Fibroblast of peridontal ligament (primary cell): ENCODE data around the gene SPTB.

Source experiments
- DNase-seq: peaks from one replicate; pipeline ENCODE4 v3.0.0-alpha.2; 2010; ENCODE audit errors: extremely low read depth

The SPTB gene

GRCh38 chr14:64752909-64753308 lies 126.8 kb downstream of the SPTB start:
- no peak for DNase-seq

GRCh38 chr14:64748995-64749714 lies 130.6 kb downstream of the SPTB start:
- no peak for DNase-seq

GRCh38 chr14:64748521-64748920 lies 131.2 kb downstream of the SPTB start:
- no peak for DNase-seq

- DNase-seq = no peak
Observed at GRCh38 chr14:64747327-64747726, 132.4 kb downstream of the SPTB start.

- DNase-seq = no peak
Observed at GRCh38 chr14:64746298-64747250, 133.1 kb downstream of the SPTB start.

DNA sequence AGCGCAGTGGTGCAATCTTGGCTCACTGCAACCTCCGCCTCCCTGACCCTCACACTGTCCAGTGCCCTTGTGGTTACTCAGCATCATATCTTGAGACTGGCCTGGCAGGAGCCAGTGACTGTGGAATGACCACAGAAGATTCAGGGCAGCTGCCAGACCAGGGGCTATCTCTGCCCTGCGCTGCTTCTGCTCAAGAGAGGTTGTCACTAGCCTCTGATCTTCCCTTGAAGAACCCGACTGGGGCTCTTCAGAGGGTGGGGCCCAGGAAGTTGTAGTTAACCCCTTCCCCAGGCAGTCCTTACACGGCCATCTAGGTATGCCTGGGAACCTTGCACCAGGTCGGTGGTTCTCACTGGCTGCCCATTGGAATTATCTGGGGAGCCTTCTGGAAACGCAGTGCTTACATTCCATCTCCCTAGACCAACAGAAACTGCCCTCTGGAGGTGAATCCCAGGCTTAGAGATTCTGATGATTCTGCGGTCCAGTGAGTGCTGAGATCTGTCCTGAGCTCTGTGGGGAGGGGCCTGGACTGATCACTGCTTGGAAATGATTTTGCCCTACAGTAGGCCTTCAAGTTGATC lies 134.1 kb downstream of the SPTB start:
- DNase-seq = no peak

GRCh38 chr14:64743061-64743460 lies 136.6 kb downstream of the SPTB start:
- no peak for DNase-seq

GRCh38 chr14:64741961-64742360 lies 137.7 kb downstream of the SPTB start:
- DNase-seq = no peak

DNA sequence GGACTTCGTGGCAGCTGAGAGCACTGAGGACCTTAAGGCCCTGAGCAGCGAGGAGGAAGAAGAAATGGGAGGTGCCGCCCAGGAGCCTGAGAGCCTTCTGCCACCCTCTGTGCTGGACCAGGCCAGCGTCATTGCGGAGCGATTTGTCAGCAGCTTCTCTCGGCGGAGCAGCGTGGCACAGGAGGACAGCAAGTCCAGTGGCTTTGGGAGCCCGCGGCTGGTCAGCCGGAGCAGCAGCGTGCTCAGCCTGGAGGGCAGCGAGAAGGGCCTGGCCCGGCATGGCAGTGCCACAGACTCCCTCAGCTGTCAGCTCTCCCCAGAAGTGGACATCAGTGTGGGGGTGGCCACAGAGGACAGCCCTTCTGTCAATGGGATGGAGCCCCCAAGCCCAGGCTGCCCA lies 138.5 kb downstream of the SPTB start:
- no peak for DNase-seq

DNA sequence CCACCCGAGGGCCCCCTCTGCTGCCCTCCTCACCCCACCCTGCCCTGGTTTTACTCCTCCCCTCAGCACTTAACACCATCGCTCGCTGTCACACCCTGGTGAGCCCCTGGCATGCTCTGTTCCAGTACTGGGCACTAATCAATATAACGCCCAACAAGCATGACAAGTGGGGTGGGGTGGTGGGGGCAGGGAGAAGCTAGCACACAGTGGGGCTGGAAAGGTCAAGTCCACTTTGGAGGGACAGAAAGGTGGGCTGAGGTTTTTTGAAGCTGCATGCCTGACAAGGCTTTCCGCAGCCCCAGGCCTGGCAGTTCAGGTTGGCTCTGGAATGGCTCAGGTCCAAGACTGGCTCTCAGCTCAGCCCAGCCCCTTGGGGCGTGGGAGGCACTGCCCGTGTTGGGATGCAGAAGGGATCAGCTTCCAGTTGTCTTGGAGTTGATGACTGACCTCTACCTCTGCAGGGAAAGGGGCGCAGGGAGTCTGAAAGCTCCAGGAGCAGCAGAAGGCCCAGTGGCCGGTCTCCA lies 141.4 kb downstream of the SPTB start:
- DNase-seq = no peak

- no peak for DNase-seq
Observed at GRCh38 chr14:64737391-64738280, 142.1 kb downstream of the SPTB start.

- DNase-seq = no peak
Observed at GRCh38 chr14:64736271-64737169, 143.2 kb downstream of the SPTB start.

- no peak for DNase-seq
Observed at GRCh38 chr14:64734990-64735389, 144.7 kb downstream of the SPTB start.

DNA sequence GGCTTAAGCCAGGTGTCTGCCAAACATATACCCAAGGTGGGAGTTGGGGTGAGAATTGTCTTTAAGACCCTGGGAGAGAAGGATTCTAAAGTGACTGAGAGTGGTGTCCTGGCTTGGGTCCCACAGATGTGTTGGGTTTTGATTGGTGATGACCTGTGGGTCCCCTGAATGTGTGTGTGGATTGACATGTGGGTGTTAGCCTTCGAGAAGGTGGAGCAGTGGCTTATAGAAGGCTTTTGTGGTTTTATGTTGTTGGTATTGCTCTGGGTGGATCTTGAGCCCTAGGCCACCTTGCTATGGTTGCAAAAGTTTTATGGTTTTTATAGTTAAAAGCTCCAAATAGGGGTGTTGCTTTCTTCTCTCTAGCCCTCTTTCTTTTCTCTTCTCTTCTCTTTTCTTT lies 145.8 kb downstream of the SPTB start:
- no peak for DNase-seq

- no peak for DNase-seq
Observed at GRCh38 chr14:64733321-64733720, 146.4 kb downstream of the SPTB start.

DNA sequence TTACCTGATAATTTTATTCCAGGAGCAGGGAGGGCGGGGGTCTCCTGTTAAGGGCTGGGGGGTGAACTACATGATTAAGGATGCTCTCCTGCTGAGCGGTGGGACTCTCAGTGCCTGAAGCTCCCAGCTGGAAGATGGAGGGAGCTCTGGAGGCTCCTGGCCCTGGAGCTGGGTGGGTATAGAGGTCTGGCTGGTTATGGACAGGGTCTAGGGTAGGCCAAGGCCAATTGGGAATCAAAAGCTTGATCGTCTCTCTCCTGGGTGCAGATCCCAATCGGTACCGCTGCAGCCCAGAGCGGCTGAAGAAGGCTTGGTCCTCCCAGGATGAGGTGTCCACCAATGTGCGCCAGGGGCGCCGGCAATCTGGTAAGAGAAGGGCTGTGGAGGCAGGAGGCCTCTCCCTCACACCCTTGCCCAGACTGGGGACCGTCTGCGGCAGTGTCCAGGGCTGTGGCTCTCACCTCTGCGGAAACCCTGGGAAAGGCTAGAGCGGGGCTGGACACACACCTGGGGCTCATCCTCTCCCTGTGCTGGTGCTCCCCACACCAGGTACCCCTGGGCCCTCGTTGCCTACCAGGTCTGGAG lies 147.1 kb downstream of the SPTB start:
- no peak for DNase-seq

DNA sequence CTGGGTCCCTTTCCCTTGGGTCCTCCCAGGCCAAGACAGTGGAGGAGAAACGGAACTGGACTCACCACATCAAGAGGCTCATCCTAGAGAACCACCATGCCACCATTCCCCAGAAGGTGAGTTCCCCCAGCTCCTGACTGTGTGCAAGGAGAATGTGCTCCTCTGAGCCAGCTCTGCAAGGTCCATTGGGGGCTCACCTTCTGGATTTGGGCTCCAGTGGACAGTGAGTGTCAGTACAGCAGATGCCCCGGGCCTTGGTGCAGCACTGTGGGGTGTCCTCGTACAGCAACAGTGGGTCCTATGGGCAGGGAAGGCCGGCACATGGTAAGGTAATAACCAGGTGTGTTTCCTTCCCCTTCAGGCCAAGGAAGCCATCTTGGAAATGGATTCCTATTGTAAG lies 147.6 kb downstream of the SPTB start:
- DNase-seq = no peak

DNA sequence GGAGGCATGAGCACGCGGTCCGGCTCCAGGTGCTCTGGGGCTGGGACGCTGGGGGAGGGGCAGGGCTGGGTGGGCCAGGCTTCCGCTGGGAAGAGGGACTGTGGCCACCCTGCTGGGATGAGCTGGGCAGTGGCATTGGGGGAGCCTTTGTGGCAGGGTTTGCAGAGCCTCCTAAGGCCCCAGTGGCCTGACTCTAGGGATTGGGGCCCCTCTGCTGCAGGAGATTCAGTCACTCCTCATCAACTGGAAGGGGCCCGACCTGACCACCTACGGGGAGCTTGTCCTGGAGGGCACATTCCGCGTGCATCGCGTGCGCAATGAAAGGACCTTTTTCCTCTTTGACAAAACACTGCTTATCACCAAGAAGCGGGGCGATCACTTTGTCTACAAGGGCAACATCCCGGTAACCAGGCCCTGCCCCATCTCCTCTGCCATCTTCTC lies 148.5 kb downstream of the SPTB start:
- no peak for DNase-seq

DNA sequence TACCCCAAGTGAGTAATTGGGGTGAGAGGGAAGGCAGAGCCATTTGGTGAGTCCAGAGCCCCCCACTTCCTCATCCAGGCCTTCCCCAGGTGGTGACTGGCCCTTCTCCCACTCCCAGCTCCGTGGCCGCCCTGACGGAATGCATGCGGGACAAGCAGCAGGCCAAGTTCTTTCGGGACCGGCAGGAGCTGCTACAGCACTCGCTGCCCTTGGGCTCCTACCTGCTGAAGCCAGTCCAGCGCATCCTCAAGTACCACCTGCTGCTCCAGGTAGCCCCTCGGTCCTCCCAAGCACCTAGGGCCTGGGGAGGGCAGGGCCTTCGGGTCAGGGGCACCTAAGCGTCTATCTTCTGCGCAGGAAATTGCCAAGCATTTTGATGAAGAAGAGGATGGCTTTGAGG lies 149.0 kb downstream of the SPTB start:
- DNase-seq = no peak

GRCh38 chr14:64730061-64730440 lies 149.7 kb downstream of the SPTB start:
- DNase-seq = no peak
